Measurements from ENCODE around the gene PFDN4.
"Not testable (repeated sequence)": the region's sequence is repeated elsewhere in the genome, so short reads cannot be mapped to it uniquely, and the experiment has no call there.

PFDN4 gene

DNA sequence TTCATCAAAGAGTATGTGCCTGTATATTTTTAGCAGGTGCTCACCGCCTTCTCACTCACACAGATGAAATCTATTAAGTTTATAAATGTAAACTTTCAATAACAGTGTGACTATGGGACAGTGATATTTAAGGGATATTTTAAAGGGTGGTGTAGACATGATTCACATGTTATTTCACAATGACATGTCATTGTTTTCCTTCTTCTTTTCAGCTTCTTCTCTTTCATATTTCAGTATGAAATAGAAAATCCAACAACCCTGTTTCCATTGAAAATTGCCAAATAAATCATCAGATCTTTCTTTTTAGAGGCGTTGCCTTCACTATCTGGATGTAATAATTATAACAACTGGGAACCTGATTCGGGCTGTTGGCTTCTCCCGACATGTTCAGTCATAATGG, 54.8 kb downstream of the PFDN4 start:
- DNase-seq = no peak
- no peak overlapping the region for H3K27ac ChIP-seq (ENCODE audit: low read length, poor library complexity, severe bottlenecking)
- H3K14ac ChIP-seq (ENCODE audit: low read length in 2 of 2) = no peak overlapping the region
- no peak overlapping the region for H2BK120ac ChIP-seq (ENCODE audit: low read depth, low read length)
- no peak overlapping the region for H4K8ac ChIP-seq (ENCODE audit: low read length)
- H3K9me3 ChIP-seq (ENCODE audit: control insufficient read depth, low read length) = no peaks in the 10 kb centered on the region
- no peaks in the 10 kb centered on the region for H3K79me1 ChIP-seq (replicated peaks; ENCODE audit: low read length, poor library complexity, severe bottlenecking)
- H3K18ac ChIP-seq (ENCODE audit: low read depth in 1 of 2, low read length in 2 of 2) = no peak overlapping the region
- H3K4me2 ChIP-seq (ENCODE audit: low read length, poor library complexity, severe bottlenecking) = no peak overlapping the region
- H3K4me3 ChIP-seq (ENCODE audit: insufficient read depth in 1 of 2, low read depth in 1 of 2, low read length in 2 of 2) = no peak overlapping the region
- H2AFZ ChIP-seq (ENCODE audit: low read depth, low read length) = no peak overlapping the region
- 83% methylated on average over 3 of the region's 4 CpGs for WGBS
- no peak overlapping the region for H3K23ac ChIP-seq (ENCODE audit: low read length in 2 of 2)
- H2BK12ac ChIP-seq (ENCODE audit: low read length in 2 of 2) = no peak overlapping the region
- no peak overlapping the region for H3K9ac ChIP-seq (ENCODE audit: low read length)
- H2BK15ac ChIP-seq (ENCODE audit: low read depth, poor library complexity, severe bottlenecking) = no peak overlapping the region
- H2AK5ac ChIP-seq (ENCODE audit: low read length, severe bottlenecking) = no peak overlapping the region
- no peaks in the 10 kb centered on the region for H3K36me3 ChIP-seq (ENCODE audit: control insufficient read depth in 1 of 2, insufficient read depth in 2 of 2, low read depth in 1 of 2, low read length in 2 of 2)
- H3K4ac ChIP-seq (ENCODE audit: low read depth in 1 of 2, low read length in 2 of 2) = no peak overlapping the region
- H4K91ac ChIP-seq (ENCODE audit: low read length) = no peak overlapping the region
- no peaks in the 10 kb centered on the region for H3K4me1 ChIP-seq (ENCODE audit: control insufficient read depth, insufficient read depth, low read depth, low read length)
- H2BK5ac ChIP-seq (ENCODE audit: low read depth, low read length, poor library complexity, severe bottlenecking) = no peak overlapping the region
- peaks cover 0 to 4% of the 10 kb centered on the region in 2 experiments for H3K27me3 ChIP-seq (ENCODE audit: control insufficient read depth in 1 of 2, insufficient read depth in 1 of 2, low read length in 2 of 2)

DNA sequence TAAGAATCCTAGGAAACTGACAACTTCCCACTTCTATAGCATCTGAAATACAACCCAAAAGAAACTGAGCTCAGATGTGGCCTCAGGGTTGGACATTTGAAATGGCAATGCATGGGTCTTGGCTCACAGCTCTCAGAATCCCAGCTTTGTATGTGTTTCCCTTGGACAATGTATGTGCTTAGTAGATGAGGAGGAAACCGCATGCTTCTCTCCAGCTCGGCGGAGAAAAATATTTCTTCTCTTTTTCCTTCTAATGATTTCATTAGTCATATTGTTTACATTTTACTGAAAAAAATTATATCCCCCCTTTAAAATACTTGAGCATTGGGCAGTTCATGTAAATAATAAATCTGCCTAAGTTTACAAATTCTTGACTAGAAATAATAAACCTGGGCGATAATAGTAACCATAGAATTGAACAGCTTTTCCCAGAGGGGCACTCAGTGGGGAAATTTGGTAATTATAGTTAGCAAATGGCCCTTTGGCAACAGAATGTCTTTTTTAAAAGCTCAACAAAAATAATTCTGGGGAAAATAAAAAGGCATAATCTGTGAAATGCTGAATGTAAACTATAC, 55.3 kb downstream of the PFDN4 start:
- Histone ChIP-seq H3K36me3 (ENCODE audit: control insufficient read depth in 1 of 2, insufficient read depth in 2 of 2, low read depth in 1 of 2, low read length in 2 of 2) (no peaks in the 10 kb centered on the region), H3K4me2 (ENCODE audit: low read length, poor library complexity, severe bottlenecking) (no peak overlapping the region), H3K14ac (ENCODE audit: low read length in 2 of 2) (no peak overlapping the region), H2BK120ac (ENCODE audit: low read depth, low read length) (no peak overlapping the region), H3K27me3 (ENCODE audit: control insufficient read depth in 1 of 2, insufficient read depth in 1 of 2, low read length in 2 of 2) (peaks cover 0 to 4% of the 10 kb centered on the region in 2 experiments), H3K4ac (ENCODE audit: low read depth in 1 of 2, low read length in 2 of 2) (no peak overlapping the region), H3K79me1 (replicated peaks; ENCODE audit: low read length, poor library complexity, severe bottlenecking) (no peaks in the 10 kb centered on the region), H3K9me3 (ENCODE audit: control insufficient read depth, low read length) (no peaks in the 10 kb centered on the region), H4K8ac (ENCODE audit: low read length) (no peak overlapping the region), H3K18ac (ENCODE audit: low read depth in 1 of 2, low read length in 2 of 2) (no peak overlapping the region), H2BK12ac (ENCODE audit: low read length in 2 of 2) (no peak overlapping the region), H2BK5ac (ENCODE audit: low read depth, low read length, poor library complexity, severe bottlenecking) (no peak overlapping the region), H2AK5ac (ENCODE audit: low read length, severe bottlenecking) (no peak overlapping the region), H2BK15ac (ENCODE audit: low read depth, poor library complexity, severe bottlenecking) (no peak overlapping the region), H2AFZ (ENCODE audit: low read depth, low read length) (no peak overlapping the region), H3K23ac (ENCODE audit: low read length in 2 of 2) (no peak overlapping the region), H4K91ac (ENCODE audit: low read length) (no peak overlapping the region), H3K4me3 (ENCODE audit: insufficient read depth in 1 of 2, low read depth in 1 of 2, low read length in 2 of 2) (no peak overlapping the region), H3K27ac (ENCODE audit: low read length, poor library complexity, severe bottlenecking) (no peak overlapping the region), H3K9ac (ENCODE audit: low read length) (no peak overlapping the region), H3K4me1 (ENCODE audit: control insufficient read depth, insufficient read depth, low read depth, low read length) (no peaks in the 10 kb centered on the region)
- WGBS = 50% methylated on average over 1 of the region's 4 CpGs
- no peak for DNase-seq

DNA sequence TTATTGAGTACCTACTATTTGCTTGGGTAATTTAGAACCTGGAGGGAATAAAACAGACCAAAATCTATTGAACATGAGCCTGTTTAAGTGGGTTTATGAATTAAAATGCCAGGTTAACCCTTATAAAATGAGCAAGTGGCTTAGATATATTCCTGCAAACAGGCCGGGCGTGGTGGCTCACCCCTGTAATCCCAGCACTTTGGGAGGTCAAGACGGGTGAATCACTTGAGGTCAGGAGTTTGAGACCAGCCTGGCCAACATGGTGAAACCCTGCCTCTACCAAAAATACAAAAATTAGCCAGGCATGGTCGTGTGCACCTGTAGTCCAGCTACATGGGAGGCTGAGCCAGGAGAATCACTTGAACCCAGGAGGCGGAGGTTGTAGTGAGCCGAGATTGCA, 57.9 kb downstream of the PFDN4 start:
- H3K4me3 ChIP-seq (ENCODE audit: insufficient read depth in 1 of 2, low read depth in 1 of 2, low read length in 2 of 2); H3K4me1 ChIP-seq (ENCODE audit: control insufficient read depth, insufficient read depth, low read depth, low read length); H2AK5ac ChIP-seq (ENCODE audit: low read length, severe bottlenecking); H3K4ac ChIP-seq (ENCODE audit: low read depth in 1 of 2, low read length in 2 of 2); H3K18ac ChIP-seq (ENCODE audit: low read depth in 1 of 2, low read length in 2 of 2); H3K14ac ChIP-seq (ENCODE audit: low read length in 2 of 2); H3K9me3 ChIP-seq (ENCODE audit: control insufficient read depth, low read length); H2BK120ac ChIP-seq (ENCODE audit: low read depth, low read length); H2BK12ac ChIP-seq (ENCODE audit: low read length in 2 of 2); DNase-seq; H2BK15ac ChIP-seq (ENCODE audit: low read depth, poor library complexity, severe bottlenecking); H3K23ac ChIP-seq (ENCODE audit: low read length in 2 of 2); H3K27ac ChIP-seq (ENCODE audit: low read length, poor library complexity, severe bottlenecking); H3K79me1 ChIP-seq (replicated peaks; ENCODE audit: low read length, poor library complexity, severe bottlenecking); H4K91ac ChIP-seq (ENCODE audit: low read length); H3K4me2 ChIP-seq (ENCODE audit: low read length, poor library complexity, severe bottlenecking); H2AFZ ChIP-seq (ENCODE audit: low read depth, low read length); H2BK5ac ChIP-seq (ENCODE audit: low read depth, low read length, poor library complexity, severe bottlenecking); H3K36me3 ChIP-seq (ENCODE audit: control insufficient read depth in 1 of 2, insufficient read depth in 2 of 2, low read depth in 1 of 2, low read length in 2 of 2); H3K9ac ChIP-seq (ENCODE audit: low read length); H3K27me3 ChIP-seq (ENCODE audit: control insufficient read depth in 1 of 2, insufficient read depth in 1 of 2, low read length in 2 of 2); H4K8ac ChIP-seq (ENCODE audit: low read length): not testable (repeated sequence)
- 74% methylated on average over 5 of the region's 6 CpGs for WGBS

DNA sequence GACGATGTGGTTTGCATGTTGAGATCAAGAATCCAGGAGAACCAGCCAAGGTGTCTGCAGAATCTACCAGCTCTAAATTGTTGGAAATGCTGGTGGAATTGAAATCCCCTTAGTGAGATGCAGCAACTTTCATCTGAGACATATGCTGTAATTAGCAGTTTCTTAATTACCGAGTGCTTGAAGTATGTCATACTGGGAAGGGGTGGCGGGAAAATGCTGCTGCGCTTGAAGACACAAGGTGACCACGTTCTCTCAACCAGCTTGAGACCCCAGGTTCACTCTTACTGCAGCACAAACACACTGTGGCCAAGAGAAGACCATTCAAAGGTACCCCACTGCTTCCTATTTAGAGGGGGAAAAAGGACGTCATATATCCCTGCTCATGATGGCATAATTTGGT, 59.0 kb downstream of the PFDN4 start:
- Histone ChIP-seq H3K18ac (ENCODE audit: low read depth in 1 of 2, low read length in 2 of 2) (no peak overlapping the region), H3K27ac (ENCODE audit: low read length, poor library complexity, severe bottlenecking) (no peak overlapping the region), H2BK12ac (ENCODE audit: low read length in 2 of 2) (no peak overlapping the region), H3K9ac (ENCODE audit: low read length) (no peak overlapping the region), H3K9me3 (ENCODE audit: control insufficient read depth, low read length) (no peaks in the 10 kb centered on the region), H3K4ac (ENCODE audit: low read depth in 1 of 2, low read length in 2 of 2) (no peak overlapping the region), H3K4me2 (ENCODE audit: low read length, poor library complexity, severe bottlenecking) (no peak overlapping the region), H3K4me3 (ENCODE audit: insufficient read depth in 1 of 2, low read depth in 1 of 2, low read length in 2 of 2) (no peak overlapping the region), H3K4me1 (ENCODE audit: control insufficient read depth, insufficient read depth, low read depth, low read length) (no peaks in the 10 kb centered on the region), H2AFZ (ENCODE audit: low read depth, low read length) (no peak overlapping the region), H3K79me1 (replicated peaks; ENCODE audit: low read length, poor library complexity, severe bottlenecking) (no peaks in the 10 kb centered on the region), H3K14ac (ENCODE audit: low read length in 2 of 2) (no peak overlapping the region), H3K27me3 (ENCODE audit: control insufficient read depth in 1 of 2, insufficient read depth in 1 of 2, low read length in 2 of 2) (peaks cover 0 to 8% of the 10 kb centered on the region in 2 experiments), H2BK120ac (ENCODE audit: low read depth, low read length) (no peak overlapping the region), H2AK5ac (ENCODE audit: low read length, severe bottlenecking) (no peak overlapping the region), H2BK5ac (ENCODE audit: low read depth, low read length, poor library complexity, severe bottlenecking) (no peak overlapping the region), H4K8ac (ENCODE audit: low read length) (no peak overlapping the region), H3K36me3 (ENCODE audit: control insufficient read depth in 1 of 2, insufficient read depth in 2 of 2, low read depth in 1 of 2, low read length in 2 of 2) (no peaks in the 10 kb centered on the region), H4K91ac (ENCODE audit: low read length) (no peak overlapping the region), H2BK15ac (ENCODE audit: low read depth, poor library complexity, severe bottlenecking) (no peak overlapping the region), H3K23ac (ENCODE audit: low read length in 2 of 2) (no peak overlapping the region)
- no peak for DNase-seq
- WGBS = 77% methylated on average over 6 of the region's 6 CpGs

All from mesenchymal stem cell (in vitro differentiated cells and primary cell).